Stimulated activated CD8-positive, alpha-beta memory T cell treated with anti-CD3 and anti-CD28 coated beads, Interleukin-4, amount 100 ng/mL, for 4 hours (primary cell): ENCODE results near the gene CCDC51.
"Not testable (repeated sequence)": the region's sequence is repeated elsewhere in the genome, so short reads cannot be mapped to it uniquely, and the experiment has no call there.

Source experiments
- DNase-seq, 2 donors: peaks; one replicate each; pipeline ENCODE4 v3.0.0-alpha.2; 2020; ENCODE audit warnings: low read depth in 2 of 2, low spot score in 1 of 2

The CCDC51 gene

GRCh38 chr3:48407542-48408099, 32.3 kb downstream of the CCDC51 start:
- DNase-seq: no peak

DNA sequence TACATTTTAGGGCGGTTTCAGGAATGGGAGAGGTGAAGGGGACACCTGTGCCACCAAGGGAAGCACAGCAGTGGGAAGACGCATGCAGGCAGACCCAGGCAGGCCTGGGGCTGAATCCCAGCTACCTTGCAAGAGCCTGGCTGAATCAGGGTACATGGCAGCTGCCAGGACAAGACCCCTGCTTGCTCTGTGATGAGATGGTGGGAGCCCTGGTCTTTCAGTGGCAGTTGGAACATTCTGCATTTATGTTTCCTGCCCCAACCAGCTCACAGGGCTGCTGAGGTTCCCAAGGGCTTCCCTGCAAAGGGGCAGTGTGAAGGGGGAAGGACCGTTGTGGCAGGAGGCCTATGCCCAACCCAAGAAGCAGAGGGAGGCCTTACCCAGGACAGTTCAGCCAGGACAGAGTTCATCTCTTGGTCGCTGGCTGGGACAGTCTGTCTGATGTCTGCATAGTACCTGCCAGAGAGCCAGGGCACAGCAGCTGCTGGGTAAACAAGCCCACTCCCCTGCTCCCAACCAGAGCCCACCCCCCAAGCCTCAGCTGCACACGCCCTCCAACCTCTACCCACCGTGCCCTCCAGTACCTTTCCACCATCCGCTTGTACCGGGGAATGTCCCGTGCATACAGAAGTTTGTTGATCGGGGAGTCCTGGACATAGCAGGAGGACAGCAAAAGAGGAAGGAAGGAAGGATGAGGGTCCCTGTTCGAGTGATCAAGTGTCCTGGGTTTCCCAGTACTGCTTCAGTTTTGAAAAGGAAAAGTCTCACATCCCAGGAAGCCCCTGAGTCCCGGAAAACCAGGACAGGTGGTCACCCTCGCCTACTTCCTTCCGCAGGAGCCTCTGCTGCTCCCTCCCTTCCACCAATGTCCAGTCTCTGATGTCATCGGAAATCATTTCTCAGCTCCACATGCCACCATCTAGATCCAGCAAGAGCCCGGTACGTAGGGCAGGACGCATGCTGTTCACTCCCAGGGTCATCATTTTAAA, 33.2 kb downstream of the CCDC51 start:
- DNase-seq: no peak

- no peak for DNase-seq
These were observed 33.9 kb downstream of the CCDC51 start for GRCh38 chr3:48405971-48406370.

DNA sequence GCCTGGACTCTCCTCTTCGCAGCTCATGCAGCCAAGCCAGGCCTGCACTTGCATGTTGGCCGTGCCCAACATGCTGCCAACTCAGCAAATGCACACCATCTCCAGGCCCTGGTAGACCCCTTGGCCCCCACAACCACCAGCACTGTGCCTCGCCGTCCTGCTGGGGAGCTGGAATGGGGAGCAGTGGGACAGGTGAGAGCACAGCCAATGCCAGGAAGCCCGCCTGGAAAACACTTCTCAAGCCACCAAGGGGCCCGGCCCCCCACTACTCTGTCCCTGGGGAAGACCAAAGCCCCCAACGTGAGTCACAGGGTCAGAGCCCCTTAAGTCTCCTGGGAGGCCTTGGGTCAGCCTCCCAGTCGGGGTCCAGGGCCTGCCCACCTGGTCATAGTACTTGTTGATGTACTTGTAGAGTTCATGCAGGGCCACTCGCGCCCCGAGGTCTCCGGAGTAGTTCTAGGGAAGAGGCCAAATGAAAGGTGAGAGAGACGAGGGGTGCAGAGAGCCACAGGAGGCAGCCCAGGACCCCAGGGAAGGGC, 34.5 kb downstream of the CCDC51 start:
- DNase-seq: no peak

DNA sequence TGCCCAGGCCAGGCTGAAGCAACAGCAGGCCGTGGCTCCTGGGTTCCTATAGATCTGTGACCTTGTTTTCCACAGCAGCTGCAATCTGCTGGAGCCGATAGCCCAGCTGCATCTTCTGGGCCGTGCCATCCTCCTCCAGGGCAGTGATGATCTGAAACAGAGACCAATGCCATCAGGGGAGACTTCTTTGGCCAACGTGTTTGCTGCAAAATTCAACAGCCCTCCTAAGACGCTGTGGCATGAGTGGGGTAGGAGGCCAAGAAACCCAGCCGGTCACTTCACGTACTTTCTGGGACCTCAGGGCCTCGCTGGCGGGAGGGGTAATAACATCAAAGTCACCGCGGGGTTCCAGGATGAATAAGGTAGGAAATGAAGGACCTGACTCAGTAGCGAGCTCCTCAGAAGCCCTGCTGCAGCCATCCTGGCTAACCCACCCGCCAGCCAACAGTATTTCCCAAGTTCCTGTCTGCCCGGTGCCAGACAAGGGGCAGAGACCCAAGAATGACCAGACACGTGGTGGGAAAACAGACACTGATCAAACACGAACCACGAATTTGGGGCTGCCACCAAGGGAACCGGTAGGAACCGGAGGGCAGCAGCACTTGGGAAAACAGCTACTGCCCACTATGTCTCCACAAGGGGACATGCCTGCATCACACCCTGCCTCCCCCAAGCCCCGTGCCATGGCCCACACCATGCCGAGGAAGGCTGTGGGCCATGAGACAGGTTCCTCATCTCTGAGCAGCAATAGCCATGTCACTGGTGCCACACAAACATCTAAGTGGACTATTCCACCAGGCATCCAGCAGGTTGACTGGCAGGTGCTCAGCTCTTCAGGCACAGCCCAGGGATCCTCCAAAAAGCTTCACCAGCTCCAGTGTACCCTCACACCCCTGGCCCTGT, 35.2 kb downstream of the CCDC51 start:
- DNase-seq: no peak

DNA sequence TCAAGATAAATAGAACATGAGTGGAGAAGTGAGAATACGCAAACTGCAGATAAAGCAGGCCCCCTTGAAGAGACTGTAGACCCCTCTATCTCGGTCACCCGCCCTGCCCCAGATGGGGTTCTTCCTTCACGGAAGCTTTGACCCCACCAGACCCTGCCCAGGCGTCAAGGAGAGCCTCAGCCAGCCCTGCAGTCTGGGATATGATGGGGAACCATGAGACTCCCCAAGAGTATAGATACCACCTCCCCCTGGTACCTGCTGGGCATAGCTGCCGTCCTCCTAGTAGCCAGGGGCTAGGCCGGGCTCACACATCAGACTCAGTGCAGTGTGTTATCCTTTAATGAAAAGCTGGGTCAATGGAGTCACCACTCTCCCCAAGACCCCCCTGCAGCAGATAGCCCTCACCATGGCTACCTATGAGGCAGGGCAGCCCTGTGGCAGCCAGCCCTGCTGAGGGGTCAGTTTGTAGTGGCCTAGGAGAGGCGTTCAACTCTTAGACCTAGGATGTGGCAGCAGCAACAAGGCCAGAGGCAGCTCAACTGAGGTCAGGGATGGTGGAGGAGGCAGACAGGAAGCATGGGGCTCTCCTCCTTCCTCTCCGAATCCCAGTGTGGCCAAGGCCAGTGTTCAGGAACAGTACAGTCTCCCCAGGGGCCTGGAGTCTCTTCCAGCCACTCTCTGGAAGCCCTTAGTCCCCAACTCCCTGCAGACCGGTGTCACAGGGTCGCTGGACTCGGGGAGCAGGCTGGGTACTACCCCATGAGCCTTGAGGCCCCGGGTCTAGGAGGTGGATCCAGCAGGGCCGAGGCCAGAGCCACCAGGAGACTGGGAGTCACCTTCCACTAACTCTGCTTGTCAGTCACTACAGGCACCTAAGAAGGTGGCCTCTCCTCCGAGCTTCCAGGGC, 36.1 kb downstream of the CCDC51 start:
- DNase-seq: no peak

DNA sequence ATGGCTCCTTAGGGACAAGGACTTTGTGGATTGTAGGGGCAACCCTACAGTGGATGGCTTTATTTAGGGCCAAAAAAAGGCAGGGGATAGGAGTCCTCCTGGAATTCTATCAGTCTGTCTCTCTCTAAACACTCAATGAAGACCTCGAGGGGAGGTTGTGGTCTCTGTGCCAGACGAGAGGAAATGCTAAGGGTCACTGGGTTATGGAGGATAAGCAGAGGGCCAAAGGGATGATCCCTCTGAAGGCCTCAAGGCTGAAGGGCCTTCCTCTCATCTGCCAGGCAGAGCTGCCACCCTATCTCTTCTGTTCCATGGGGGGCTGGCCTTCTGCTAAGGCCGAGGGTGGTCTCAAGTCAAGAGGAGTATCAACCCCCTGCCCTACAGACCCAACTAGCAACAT, 37.0 kb downstream of the CCDC51 start:
- DNase-seq: no peak

DNA sequence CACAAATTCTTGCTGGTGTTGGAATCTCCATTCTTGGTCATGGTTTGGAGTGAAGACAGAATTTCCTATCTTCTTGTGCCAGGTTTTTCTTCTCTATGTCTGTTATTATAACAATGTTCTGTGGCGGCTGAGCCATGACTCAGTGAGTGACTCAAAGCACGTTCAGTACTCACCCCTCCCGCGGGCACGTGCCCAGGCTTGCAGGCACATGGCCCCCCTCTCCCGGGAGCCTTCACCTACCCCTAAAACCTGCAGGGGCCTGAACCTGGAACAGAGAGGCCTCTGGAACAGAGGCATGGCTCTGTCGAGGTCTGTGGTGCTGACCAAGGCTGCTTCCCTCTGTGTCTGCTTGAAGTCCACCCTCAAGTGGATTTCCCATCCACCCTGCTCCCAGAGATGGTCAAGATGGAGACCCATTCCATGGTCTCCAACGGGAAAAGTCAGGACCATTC, 37.6 kb downstream of the CCDC51 start:
- no peak for DNase-seq

GRCh38 chr3:48401434-48401901, 38.5 kb downstream of the CCDC51 start:
- not testable (repeated sequence) for DNase-seq

- peak; percentile 24 to 46 for DNase-seq
These were observed 39.0 kb downstream of the CCDC51 start for GRCh38 chr3:48400824-48401433.

- no peak for DNase-seq
These were observed 40.3 kb downstream of the CCDC51 start for GRCh38 chr3:48399387-48400172.

DNA sequence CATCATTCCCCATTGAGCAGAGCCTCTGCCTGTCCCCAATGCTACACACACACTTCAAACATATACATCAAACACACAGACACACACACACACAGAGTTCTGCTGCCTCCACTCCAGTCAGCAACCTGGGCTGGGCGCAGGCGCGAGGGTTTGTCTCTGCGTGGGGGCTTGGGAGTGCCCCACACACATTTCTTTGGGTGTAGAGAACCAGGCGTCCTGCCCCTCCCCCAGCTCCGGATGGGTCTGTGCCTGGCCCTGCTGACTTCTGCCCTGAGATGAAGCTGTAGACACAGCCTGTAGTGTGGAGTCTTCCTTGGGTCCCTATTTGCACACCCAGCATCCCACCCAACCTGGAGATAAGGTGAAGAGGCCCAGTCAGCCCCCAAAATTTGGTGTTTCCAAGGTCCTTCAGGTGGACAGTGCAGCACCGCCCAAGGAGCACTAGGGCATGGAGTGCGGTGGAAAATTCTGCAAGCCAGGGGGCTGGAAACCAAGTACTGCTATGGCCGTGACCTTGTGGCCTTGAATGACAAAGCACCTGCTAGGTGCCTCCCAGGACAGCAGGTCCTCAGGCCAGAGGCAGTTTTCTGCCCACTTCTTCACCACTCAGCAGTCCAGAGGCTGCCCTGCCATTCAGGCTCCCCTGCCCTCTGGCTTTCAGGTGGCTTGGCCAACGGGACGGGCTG, 41.1 kb downstream of the CCDC51 start:
- no peak for DNase-seq

DNA sequence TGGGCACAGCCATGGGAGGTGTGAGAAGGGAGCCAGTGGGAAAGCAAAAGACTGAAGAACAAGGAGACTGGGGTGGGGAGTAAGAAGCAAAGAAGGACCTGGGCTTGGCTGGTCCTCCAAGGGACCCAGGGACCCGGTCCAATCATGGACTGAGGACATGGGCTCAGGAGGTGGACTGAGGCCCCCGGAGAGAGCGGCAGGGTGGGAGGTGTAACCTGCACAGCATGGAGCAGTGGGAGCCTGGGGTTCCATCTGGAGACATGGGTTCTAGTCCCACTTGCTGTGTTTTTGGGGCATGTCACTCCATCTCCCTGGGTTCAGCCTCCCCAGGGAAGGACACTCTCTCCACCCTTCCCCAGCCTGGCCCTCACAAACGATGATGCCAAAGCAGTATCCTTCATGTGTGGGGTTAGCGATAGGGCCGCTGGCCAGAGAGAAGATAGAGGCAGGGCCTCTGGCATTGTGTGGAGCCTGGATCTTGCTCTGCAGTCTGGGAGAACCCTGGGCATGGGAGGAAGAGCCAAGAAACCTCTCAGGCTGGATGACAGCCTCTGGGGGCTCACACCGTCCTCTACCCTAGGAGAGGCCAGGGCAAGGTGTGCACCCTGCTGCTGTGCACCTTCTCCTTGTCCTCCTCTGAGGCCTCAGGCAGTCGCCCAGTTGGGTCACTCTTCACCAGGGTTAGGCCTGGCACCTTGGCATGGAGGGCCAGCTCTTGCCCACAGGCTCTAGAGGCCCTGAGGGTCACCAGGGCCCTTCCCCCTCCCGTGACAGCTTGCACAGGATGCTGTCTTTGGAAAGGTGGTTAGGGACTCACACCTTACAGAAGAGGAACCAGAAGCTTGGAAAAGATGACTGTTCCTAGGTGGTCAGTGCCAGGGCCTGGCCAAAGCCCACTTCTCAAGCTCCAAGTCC, 41.9 kb downstream of the CCDC51 start:
- no peak for DNase-seq

- DNase-seq: no peak
These were observed 44.2 kb downstream of the CCDC51 start for GRCh38 chr3:48395714-48396113.

GRCh38 chr3:48394391-48394790, 45.5 kb downstream of the CCDC51 start:
- DNase-seq: no peak

GRCh38 chr3:48388966-48389365, 51.0 kb downstream of the CCDC51 start:
- no peak for DNase-seq

- no peak for DNase-seq
These were observed 52.3 kb downstream of the CCDC51 start for GRCh38 chr3:48387634-48388033.
